ENCODE results near the gene ZNF76.

- no peak for TF ChIP-seq CTCF (IDR thresholded peaks at IDR 0.05; ENCODE audit: control extremely low read depth in 1 of 3, insufficient read depth in 1 of 3, low read depth in 1 of 3, low read length in 3 of 3)
- TF ChIP-seq POLR2AphosphoS5 (IDR thresholded peaks at IDR 0.05; ENCODE audit: low read depth, low read length), result no peak
- TF ChIP-seq EP300 (IDR thresholded peaks at IDR 0.05; ENCODE audit: borderline replicate concordance in 1 of 2, low read depth in 2 of 2, low read length in 2 of 2), result no peak
- TF ChIP-seq SRF (IDR thresholded peaks at IDR 0.05; ENCODE audit: low read depth, low read length), result no peak
- no peak for TF ChIP-seq EZH2 (IDR thresholded peaks at IDR 0.05; ENCODE audit: low read depth, low read length, severe bottlenecking)
- no peak for TF ChIP-seq TAF1 (IDR thresholded peaks at IDR 0.05; ENCODE audit: low read depth, low read length)
- TF ChIP-seq POLR2A (IDR thresholded peaks at IDR 0.05; ENCODE audit: control extremely low read depth in 1 of 2, low read depth in 2 of 2, low read length in 2 of 2), result no peak
These were observed 31.1 kb upstream of the ZNF76 start for GRCh38 chr6:35228481-35228880.
